Bronchial epithelial cell (primary cell): ENCODE data around the gene SYT12. TPM values are rescaled to one million over a fixed set of nuclear protein-coding genes. Genes with fewer than 3 reads are reported as not detected.
"Not testable (repeated sequence)": the region's sequence is repeated elsewhere in the genome, so short reads cannot be mapped to it uniquely, and the experiment has no call there.

Source experiments
- DNase-seq: peaks from one replicate; pipeline ENCODE4 v3.0.0-alpha.2; 2010; ENCODE audit warnings: low read depth
- FAIRE-seq: peaks from 2 replicates; lab custom pipeline; 2011; peaks lifted over from hg19 to GRCh38; lab: Jason Lieb, UNC
- H3K27me3 ChIP-seq: 2 replicates; pipeline ENCODE4 v1.5.1; 2011; ENCODE audit warnings: low read length; ENCODE audit not compliant: control insufficient read depth, insufficient read depth
- H3K36me3 ChIP-seq: 2 replicates; pipeline ENCODE4 v1.5.1; 2011; ENCODE audit warnings: low read length; ENCODE audit not compliant: control insufficient read depth, insufficient read depth
- H3K4me3 ChIP-seq: 2 replicates; pipeline ENCODE4 v1.5.1; 2011; ENCODE audit warnings: mild to moderate bottlenecking, low read depth, low read length, control low read depth
- CTCF ChIP-seq: IDR thresholded peaks from 2 replicates; pipeline ENCODE4 v1.5.1; 2011; ENCODE audit warnings: mild to moderate bottlenecking, moderate library complexity, low read length, control low read depth, inconsistent platforms; ENCODE audit not compliant: insufficient read depth, severe bottlenecking
- total RNA-seq: library from RNA; depleted of rRNA; stranded (reverse); fragments of >200 nt; gene quantifications from 2 replicates; pipeline ENCODE4 v1.2.1, GENCODE V29; 2014

Gene SYT12
- total RNA-seq, 1 donor from 2014 or later, result 2.9 TPM

- Histone ChIP-seq H3K36me3 (no peaks in the 10 kb centered on the region), H3K4me3 (no peak overlapping the region), H3K27me3 (no peaks in the 10 kb centered on the region)
- FAIRE-seq (no peak), DNase-seq (no peak)
- no peak for TF ChIP-seq CTCF
These were observed 20.0 kb upstream of the SYT12 start for GRCh38 chr11:67002921-67003411.

- not testable (repeated sequence) for DNase-seq, H3K27me3 ChIP-seq, FAIRE-seq, H3K4me3 ChIP-seq, H3K36me3 ChIP-seq
These were observed 17.7 kb upstream of the SYT12 start for GRCh38 chr11:67005200-67005599.

DNA sequence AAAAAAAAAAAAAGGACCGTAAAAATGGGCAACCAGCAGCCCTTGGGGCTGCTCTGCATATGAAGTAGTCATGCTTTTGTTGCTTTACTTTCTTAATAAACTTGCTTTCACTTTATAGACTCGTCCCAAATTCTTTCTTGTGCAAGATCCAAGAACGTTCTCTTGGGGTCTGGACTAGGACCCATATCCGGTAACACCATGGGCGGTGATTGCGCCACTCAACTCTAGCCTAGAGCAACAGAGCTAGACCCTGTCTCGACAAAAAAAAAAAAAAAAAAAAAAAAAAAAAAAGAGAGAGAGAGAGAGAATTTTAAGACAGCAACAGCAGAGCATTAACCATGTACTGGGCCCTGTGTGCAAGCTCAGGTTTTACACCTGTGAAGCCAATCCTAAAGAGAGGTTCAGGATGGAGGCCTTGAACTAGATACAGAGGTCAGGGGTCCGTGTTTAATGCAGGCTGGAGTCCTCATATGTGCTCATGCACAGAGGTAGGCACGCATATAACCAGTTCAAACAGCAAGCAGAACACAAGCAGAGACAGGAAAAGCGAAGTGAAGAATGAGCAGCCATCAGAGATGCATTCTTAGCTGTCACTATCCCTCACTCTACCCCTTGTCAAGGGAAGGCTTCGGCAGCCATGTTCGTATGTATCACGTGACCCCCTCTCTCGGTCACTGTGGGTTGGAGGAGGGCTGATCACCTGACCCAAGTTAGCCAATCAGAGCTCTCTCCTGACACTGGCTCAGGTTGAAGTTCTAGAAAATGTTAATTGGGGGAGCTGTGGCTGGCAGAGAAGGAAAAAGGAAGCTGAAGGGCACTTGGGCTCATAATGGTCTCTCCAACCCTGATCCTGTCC, 16.7 kb upstream of the SYT12 start:
- no peak for TF ChIP-seq CTCF
- no peak overlapping the region for H3K4me3 ChIP-seq
- H3K27me3 ChIP-seq, result no peaks in the 10 kb centered on the region
- no peaks in the 10 kb centered on the region for H3K36me3 ChIP-seq
- no peak for DNase-seq
- FAIRE-seq, result no peak

DNA sequence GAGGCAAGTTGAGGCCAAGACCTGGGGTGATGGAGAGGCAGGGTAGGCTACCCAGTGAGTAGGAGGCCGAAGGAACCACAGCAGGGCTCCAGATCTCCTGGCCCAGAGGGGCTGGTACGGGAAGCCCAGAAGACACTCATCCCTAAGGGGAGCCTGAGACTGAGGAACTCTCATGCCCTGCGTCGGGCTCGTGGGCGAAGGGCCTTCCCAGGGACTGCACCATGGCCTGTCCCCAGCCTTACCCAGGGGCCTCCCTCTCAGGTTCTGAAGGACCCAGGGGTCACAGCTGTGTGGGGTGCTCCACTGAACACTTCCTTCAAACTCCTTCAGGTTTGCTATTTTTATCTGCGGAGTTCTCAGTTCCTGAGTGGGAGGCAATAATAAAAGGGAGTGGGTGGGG, 15.8 kb upstream of the SYT12 start:
- no peak overlapping the region for H3K4me3 ChIP-seq
- FAIRE-seq (no peak), DNase-seq (no peak)
- TF ChIP-seq CTCF, result no peak
- H3K36me3 ChIP-seq, result no peaks in the 10 kb centered on the region
- H3K27me3 ChIP-seq, result no peaks in the 10 kb centered on the region

DNA sequence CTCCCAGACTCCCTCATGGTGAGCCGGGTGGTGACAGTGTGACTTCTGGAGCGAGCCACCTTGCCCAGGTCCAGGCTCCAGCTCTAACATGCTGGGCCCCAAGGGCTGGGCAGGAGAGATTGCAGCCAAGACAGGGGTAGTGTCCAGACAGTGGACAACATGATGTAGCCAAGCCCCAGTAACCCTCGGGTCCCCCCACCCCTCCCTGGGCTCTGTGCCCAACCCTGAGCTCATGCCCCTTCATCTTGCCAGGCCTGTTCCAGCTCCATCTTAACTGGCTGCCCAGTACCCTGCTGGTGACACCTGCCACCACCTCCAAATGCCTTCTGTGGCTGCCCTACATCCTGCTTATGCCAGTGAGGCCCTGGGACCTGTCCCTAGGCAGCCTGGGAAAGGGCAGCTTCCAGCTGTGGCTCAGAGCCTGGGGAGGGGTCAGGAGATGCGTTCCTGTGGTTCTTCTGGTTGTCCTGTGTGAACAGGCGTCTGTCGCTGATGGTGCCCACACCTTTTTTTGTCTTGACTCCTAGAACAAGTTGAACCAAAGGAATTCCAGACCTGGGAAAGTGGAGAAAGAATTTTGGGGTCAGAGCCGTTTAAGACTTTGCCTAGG, 12.5 kb upstream of the SYT12 start:
- H3K36me3 ChIP-seq, result no peaks in the 10 kb centered on the region
- H3K27me3 ChIP-seq, result no peaks in the 10 kb centered on the region
- DNase-seq (no peak), FAIRE-seq (no peak)
- H3K4me3 ChIP-seq, result no peak overlapping the region
- TF ChIP-seq CTCF, result no peak

DNA sequence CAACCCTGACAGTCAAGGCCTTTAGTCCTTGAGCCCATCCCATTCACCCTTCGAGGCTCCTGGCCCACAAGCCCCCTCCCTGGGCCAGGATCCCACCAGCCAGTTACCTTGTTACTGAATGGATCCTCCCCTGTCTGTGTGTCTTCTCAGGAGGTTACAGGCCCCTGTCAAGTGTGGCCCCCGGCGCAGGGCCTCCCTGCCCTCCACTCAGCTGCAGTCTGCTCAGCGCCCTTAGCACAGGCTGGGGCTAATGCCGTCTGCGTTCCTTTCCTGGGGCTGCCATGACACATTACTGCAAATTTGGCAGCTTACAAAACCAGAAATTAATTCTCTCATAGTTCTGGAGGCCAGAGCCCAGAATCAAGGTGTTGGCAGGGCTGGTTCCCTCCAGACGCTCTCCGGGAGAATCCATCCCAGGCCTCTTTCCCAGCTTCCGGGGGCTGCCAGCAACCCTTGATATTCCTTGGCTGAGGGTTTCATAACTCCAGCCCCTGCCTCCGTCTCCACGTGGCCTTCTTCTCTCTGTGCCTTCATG, 9.4 kb upstream of the SYT12 start:
- no peaks in the 10 kb centered on the region for H3K27me3 ChIP-seq
- DNase-seq (no peak), FAIRE-seq (no peak)
- no peaks in the 10 kb centered on the region for H3K36me3 ChIP-seq
- no peak overlapping the region for H3K4me3 ChIP-seq
- TF ChIP-seq CTCF, result no peak
